IPS DF 4.7 (cell line): ENCODE data around the gene ZFP36L2.

ENCODE experiments used
- DNase-seq: peaks from one replicate; pipeline ENCODE4 v3.0.0-alpha.2; 2013; ENCODE audit warnings: low spot score; ENCODE audit errors: extremely low read depth

Gene ZFP36L2

DNA sequence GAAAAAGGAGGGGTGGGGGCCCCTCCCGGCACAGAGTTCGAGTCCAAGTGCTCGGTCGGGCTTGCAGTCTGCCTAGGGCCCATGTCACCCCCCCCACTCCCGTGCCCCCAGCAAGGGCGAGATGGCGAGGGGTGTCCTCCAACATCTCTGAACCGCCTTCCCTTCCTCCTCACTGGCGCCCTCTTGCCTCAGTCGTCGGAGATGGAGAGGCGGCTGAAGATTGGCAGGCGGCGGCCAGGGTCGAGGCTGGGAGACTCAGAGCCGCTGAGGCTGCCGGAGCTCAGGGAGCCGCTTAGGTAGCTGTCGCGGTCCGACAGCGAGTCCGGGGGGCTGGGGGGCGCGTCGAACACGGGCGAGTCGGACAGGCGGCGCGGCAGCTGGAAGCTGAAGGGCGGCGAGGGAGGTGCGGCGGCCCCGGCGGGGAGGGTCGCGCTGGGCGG, 2.3 kb downstream of the ZFP36L2 start:
- DNase-seq: no peak

DNA sequence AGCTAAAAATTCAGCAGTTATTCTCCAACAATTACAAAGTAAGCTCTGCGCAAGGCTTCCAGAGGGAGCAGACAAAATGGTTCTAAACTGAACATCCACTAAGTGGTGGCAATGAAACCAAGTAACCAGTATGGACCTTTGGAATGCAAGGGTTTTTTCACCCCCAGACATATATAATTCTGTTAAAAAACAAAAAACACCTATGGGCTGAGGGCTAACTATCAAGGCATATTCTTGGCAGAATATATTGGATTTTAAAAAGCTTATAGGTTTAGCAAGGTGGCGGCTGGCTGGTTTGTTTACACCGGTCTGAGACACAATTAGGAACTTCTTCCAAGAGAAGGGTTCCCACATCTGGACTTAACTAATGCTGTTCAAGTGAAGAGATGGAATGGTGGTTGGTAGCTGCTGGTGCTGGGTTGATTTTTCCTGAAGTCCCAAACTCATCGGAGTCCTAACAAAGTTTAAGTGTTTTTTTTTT, 2.8 kb downstream of the ZFP36L2 start:
- DNase-seq: no peak

DNA sequence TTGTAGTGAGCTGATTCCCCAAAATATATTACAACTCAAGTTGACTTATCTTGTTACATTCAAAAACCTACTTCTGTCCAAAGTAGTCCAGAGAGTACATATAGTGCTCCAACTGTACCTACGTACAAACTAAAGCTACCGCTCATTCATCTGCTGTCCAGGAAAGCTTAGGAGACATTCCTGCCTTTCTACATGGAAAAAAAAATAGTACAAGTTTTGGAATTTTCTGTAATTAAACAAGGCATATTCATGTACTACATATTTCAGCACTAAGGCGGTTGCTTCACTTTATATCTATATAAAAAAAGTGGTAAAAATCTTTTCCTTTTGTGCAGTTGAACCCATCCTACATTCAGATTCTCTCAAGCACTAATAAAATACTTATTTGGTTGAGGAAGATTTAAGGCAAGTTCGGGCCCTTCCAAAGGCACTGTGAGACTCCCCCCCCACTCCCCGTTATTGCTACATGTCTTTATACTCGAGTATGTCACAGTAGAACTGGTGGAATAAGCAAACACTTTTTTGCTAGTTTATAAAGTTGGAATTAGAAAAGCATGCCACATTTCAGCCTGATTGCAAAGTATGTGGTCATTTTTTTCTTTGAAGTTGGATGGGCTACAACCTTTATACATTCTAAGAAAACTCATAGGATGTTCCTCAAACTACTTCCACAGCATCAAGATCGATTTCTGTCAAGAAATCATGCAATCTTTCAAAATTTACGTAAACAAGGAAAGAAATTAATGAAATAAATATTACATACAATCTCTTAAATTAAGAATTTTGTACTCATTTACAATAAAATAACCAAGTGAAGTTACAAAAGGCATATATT, 3.7 kb downstream of the ZFP36L2 start:
- DNase-seq: no peak

DNA sequence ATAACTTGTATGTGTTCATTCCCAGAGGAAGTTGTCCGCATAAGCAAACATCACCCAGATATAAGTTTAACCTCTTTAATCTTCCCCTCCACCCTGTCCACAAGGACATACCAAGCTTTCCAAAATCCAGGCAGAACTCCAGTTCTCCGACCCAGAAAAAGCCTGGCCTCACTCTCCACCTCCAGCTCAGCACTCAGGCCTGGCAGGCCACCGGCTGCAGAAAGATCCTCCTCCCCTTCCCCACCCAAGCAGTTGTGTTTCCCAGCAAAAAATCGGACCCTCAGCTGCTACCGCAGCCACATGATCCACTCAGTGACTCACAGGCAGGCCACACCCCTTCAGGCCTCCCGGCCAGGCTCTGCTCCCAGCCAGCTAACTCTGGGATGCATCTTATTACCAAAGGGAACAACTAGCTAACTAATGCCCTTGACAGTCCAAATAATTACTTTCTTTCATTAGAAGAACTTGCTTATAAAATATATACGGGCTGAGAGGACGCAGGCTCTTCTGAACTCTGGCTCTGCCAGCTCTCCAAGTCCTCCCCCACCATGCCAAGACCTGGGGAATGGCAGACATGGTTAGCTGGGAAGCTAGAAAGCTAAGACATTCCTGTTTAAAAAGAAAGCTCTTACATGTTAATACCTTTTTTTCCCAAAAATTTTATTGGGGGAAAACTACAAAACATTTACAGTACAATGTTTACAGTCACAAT, 4.5 kb downstream of the ZFP36L2 start:
- DNase-seq: no peak

DNA sequence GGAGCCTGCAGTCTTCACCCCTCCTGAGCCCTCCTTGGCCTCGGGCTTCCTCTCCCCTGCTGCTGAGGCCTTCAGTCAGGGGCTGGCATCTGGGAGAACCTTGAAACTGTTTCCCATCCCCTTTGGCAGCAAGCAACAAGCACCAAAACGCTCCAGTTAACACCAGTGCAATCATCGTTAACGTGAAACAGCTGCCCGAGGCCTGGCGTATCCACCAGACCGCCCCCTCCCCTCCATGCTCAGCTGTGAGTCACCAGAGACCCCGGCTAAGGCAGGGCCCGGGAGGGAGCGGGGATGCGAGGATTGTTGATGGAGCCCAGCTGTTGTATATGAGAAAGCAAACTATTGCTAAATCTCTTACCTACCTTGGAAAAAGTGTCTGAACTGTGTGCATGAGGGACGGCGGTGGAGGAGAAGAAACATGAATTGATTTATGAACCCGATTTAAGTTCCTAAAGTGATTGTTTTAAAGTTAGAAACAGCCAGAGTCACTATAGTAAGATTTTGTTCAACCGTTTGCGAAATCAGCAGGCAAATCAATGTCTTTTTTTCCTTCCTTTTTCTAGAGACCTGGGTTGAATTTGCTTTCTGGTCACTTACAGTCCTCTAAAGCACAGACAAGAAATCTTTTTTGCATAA, 5.2 kb downstream of the ZFP36L2 start:
- DNase-seq: no peak

DNA sequence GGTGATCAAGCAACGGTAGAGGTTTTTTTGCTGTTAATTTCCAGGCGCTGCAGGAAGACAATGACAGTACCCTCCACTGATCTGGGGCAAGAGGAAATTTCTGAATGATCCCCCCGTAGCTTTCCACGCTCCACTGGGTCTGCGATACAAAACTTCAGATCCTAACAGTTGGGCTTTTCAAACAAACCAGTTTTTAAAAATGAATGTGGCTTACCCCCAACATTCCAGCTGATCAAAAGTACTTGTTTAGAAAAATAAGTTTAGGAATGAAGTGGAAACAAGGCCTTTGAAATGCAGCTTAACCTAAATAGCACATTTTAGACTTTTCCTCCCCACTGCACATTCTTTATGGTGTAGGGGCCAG, 5.7 kb downstream of the ZFP36L2 start:
- DNase-seq: no peak

DNA sequence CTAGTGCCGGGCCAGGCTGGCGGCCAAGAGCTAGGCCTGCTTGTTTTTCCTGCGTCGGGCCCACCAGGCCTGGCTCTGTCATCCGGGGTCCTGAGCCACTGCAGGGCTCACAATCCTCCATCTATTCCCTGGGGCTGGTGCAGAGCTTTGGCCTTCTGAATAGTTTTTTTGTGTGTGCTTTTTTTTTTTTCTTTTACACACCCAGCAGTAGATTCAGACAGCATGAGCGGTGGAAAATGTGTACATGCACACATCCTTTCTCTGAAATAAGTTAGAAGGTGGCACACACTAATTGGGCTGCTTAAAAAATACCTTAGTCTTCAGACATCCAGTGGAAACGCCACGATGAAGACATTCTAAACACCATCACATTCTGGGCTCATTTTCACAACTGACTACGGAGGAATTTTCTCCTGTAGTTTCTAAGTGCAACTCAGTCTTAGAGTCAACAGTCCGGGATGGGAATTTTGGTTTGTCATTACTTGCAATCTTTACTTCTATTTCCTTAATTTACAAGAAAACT, 6.1 kb downstream of the ZFP36L2 start:
- DNase-seq: no peak

DNA sequence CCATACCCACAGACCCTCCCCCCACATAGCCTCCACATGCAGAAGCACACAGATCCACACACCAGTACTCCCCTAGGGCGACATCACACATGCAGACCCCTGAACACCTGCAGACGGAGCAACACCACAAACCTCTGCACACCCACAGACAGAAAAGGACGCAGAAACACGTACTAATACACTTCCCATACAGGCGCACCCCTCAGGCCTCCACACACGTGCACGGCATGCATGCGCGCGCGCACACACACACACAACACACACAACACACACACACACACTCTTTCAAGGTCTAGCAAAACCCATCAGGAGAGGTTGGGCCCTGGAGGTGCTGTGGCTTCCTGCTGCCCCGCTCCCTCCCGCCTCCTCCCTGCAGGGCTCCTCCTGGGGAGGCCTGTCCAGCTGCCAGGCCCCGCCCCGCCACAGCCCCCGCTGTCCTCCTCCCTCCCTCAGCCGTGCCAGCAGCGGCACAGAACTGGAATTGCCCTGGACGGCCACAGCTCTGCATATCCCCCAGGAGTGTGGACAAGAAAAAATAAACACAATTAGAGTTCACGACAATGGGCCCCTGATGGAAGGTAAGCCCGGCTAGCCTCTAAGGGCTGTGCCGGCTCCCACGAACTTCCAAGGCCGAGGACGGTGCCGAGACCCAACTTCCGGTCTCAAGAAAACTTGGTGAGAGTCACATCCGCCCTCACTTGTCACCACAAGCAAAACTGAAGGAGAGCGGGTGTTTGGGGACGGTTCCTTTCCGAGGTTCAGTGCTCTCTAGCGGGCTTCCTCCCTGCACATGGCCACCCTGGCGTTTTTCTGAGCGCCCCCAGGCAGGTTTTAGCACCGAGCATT, 6.8 kb downstream of the ZFP36L2 start:
- no peak for DNase-seq

DNA sequence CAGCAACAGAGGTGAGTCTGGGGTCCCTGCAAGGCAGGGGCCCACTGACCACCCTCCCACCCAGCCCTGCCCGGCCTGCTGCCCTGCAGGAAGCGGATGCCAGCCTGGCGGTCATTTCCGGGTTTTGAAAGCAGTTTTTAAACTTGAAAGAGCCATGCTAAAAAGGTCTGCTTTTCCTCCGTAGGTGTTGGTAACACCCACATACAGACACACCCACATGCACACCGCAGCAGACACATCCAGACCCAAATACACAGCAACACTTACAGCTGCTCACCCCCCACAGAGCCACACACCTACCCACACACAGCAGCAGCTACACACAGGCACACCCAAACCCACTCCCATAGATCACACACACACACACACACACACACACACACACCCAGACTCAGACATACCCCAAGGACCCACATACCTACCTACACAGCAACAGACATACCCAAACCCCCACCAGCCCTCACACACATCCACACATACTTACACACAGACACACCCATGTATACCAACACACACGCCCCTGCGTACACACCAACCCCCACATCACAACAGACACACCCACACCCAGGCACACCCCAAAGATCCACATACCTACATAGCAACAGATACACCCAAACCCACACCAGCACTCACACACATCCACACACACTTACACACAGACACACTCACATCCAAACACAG, 7.6 kb downstream of the ZFP36L2 start:
- DNase-seq: no peak

DNA sequence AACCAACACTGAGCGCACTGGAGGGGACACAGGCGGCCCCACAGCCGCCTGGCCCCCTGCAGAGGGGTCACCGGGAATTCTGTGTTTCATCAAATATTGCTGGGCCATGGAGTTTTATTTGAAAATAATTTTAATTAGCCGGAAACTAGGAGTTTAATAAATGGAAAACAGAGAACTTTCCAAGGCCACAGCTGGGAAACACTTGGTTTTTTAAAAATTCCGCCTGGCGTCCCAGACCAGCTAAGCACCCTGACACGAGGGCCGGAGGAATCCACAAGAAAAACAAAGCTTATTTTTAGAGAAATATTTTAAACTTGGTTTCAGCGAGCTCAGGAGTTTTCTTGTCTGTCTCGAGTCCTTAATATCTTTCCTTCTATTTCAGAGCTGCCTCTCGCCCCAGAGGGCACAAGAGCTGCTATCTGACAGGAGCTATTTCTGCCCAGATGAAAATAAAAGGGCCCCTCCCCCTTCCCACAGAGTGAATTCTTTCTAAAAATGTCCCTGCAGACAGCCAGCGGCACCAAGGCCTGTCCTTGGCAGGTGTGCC, 8.2 kb downstream of the ZFP36L2 start:
- no peak for DNase-seq

DNA sequence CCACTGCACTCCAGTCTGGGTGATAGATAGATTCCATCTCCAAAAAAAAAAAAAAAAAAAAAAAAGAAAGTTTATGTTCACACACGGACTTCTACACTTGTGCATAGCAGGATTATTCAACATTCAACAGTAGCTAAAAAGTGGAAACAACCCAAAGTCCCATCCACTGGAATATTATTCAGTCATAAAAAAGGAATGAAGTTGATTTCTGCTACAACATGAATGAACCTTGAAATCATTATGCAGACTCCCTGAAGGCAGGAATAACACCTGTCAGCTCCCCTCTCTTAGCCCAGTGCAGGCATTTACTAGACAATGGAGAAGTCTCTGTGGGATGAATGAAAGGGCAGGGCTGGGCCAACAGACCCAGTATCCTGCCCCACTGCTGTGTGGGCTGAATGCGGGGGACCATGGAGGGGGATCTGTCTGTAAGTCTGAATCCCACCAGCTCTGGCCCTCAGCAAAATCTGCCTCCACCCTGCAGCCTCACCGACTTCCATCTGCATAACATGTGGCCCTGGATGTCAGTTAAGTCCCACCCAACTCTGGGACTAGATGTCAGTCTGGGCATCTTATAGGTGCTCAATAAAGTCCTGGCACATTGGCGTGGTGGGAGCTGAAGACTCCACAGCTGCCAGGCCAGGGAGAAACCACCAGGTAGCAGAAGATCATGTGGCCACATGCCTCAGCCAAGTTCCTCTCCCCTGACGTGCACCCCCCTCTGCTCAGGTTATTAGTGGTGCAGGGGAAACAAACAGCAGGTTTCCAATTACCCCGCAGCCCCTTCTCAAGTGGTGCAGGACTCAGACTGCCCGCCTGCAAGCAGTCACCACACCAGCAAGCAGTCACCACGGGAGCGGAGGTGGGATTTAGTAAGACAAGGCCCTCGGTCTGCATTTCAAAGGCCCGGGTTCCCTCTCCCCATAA, 8.9 kb downstream of the ZFP36L2 start:
- no peak for DNase-seq

DNA sequence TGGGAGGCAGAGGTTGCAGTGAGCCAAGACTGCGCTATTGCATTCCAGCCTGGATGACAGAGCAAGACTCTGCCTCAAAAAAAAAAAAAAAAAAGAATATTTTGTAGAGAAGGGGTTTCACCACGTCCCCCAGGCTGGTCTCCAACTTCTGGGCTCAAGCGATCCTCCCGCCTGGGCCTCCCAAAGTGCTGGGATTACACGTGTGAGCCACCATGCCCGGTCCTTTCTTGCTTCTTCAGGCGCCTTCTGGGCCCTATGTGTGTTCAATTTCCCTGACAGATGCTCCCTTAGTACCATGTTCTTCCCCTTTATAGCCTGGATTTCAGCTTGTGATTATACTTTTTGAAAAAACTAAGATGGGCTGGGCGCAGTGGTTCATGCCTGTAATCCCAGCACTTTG, 9.8 kb downstream of the ZFP36L2 start:
- no peak for DNase-seq

DNA sequence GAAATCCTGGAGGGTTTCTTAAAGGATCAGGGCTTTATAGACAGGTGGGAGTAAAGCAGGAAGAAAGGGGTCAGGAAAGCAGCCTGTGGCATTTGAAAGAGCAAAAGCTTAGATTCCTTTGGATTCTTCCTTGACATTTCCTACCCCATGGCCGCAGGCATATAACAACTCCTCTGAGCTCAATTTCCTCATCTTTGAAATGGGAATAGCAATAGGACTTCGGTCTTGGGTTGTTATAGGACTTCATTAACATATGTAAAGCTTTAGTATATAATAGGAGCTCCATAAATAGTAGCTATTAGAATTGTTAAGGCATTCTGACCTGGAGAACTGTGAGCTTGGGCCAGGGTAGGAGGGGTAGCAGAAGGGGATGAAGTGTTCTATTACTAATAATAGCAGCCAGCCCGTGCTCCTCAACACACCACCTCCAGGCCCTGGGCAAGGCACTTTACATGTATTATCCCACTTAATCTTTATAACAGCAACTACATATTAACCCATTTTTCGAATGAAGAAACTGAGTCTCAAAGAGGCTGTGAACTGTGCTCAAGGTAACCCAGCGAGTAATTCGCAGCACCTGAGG, 10.6 kb downstream of the ZFP36L2 start:
- DNase-seq: no peak

DNA sequence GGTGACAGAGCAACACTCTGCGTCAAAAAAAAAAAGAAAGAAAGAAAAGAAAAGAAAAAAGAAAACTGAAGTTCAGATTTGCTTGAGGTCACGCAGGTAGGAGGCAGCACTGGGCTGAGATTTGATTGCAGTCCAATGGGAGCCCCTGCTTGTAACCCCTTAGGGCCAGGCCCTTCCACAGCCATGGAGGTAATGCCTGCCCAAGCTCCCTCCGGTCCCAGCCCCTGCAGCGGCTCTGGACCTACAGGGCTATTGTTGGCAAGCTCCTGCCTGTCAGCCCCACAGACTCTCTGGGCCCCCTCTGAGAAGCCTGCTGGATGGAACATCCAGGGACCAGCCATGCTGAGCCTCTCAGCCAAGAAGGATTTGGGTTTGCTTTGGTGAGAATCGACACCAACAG, 12.2 kb downstream of the ZFP36L2 start:
- DNase-seq: no peak

DNA sequence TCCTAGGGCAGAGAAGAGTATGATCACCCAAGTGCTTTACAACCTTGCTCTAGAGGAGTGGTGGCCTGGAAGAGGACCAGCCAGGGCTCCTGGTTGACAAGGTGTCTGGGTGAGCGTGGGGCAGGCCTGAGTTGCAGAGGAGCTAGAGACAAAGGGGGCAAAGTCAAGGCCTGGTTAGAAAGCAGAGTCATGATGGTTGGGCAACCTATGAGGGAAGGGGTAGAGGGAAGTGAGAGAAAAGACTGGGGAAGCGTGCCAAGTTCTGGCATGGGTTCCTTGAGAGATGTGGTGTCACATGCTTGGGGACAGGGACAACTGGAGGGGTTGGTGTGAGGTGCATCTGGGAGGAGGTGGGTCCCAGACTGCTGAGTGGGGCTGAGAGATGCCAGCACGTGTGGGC, 13.5 kb downstream of the ZFP36L2 start:
- no peak for DNase-seq

DNA sequence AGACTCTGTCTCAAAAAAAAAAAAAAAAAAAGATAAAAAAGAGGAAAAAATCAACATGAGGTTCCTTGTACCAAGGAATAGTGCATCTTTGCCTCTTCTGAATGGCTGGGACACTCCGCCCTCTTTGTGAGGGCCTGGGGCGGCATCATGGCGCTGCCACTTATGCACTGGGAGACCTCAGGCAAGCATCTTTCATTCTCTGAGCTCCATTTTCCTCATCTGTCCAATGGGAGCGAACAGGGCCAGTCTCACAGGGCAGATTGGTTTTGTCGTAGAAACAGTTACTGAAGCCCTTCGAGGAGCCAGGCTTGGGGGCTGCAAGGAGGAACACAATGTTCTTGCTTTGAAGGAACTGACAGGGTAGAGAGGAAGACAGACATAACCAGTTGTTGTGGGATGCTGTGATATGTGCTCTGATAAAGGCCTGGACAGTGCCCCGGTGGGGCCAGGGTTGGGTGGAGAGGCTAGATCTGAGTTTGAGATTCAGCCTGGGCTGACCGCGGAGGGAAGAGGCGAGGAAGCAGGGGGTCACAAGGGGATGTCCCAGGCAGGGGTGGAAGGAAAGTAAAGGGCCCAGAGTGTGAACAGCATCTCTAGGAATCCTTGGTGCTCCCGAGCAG, 14.1 kb downstream of the ZFP36L2 start:
- no peak for DNase-seq

DNA sequence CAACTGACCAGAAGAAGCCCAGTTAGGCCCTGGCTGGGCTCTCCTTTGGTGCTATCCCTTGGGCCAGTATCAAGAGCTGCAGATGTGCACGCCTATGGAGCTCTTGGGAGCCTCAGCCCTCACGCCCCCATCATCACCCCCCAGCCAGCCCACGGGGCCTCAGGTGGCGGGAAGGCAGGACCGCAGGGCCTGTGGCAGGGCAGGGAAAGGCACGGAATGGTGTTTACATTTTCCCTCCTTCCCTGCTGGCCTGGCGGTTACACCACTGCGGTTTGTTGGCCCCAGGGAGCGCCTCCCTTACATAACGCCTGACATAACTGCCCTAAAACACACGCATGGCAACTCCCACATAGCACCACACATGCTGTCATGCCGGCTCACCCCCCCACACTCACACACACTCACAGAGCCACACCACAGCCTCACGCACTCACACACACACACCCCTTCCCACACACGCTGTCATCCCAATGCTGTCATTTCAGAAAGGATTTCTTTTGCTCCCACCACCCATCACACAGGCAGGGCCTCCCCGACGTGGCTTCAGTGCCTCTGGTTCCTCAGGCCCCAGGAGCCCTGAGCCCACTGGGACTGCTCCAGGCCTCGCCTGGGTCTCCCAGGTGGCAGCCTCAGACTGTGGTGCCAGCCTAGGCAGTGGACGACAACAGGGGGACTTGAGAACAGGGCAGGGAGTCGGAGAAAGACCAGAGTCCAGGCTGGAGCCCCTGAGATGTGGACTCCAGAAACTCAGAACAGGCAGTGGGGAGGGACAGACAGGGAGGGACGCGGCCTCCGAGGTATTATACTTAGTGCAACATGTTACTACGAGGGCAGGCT, 15.7 kb downstream of the ZFP36L2 start:
- no peak for DNase-seq

DNA sequence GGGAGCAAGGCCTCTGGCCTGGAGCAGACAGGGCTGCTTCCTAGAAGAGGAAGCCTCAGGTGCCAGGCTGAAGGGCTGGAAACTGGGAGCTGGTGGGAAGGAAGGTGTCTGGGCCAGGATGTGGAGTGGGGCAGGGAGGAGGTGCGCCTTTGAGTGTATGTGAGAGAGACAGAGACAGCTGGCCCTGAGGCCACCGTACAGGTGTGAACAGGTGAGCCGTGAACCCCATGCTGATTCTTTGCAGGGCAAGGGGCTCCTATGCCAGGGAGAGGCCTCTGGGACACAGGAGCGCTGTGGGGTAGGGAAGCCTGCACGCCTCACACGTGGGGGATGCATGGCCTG, 16.3 kb downstream of the ZFP36L2 start:
- no peak for DNase-seq
